CD4-positive, alpha-beta memory T cell (primary cell): ENCODE data around the gene DENND2A. TPM values are rescaled to one million over a fixed set of nuclear protein-coding genes. Genes with fewer than 3 reads are reported as not detected.

Experiments used
- CTCF ChIA-PET: fragments of 350-600 bp; sonication (Branson Sonifier 250); formaldehyde crosslinking; loops from one replicate; lab custom pipeline; 2021; ENCODE audit warnings: inconsistent platforms; ENCODE audit not compliant: partially characterized antibody; lab: Charles Lee
- POLR2A ChIA-PET: fragments of 350-600 bp; sonication (Branson Sonifier 250); formaldehyde crosslinking; loops from one replicate; lab custom pipeline; 2021; ENCODE audit not compliant: partially characterized antibody; lab: Charles Lee
- DNase-seq, 5 donors: peaks; one replicate each; pipeline versions ENCODE4 v3.0.0 to v3.0.0-alpha.2; 2020 to 2022; ENCODE audit warnings: mixed read lengths in 1 of 5
- H3K27ac ChIP-seq: one replicate; pipeline ENCODE4 v1.7.0; 2013; ENCODE audit warnings: low read depth, low read length
- H3K27me3 ChIP-seq: 2 replicates; pipeline ENCODE4 v1.7.0; 2013; ENCODE audit warnings: mild to moderate bottlenecking, low read length, moderate library complexity; ENCODE audit not compliant: insufficient read depth
- H3K36me3 ChIP-seq: 2 replicates; pipeline ENCODE4 v1.7.0; 2013; ENCODE audit warnings: mild to moderate bottlenecking, low read length, moderate library complexity; ENCODE audit not compliant: insufficient read depth
- H3K4me1 ChIP-seq: 2 replicates; pipeline ENCODE4 v1.7.0; 2013; ENCODE audit warnings: mild to moderate bottlenecking, low read length, moderate library complexity; ENCODE audit not compliant: insufficient read depth
- H3K4me3 ChIP-seq, 2 donors: one replicate each; pipeline ENCODE4 v1.7.0; 2013; ENCODE audit warnings: low read length in 2 of 2, mild to moderate bottlenecking in 1 of 2
- H3K9me3 ChIP-seq, 2 donors: one replicate each; pipeline ENCODE4 v1.7.0; 2013; ENCODE audit warnings: low read length in 2 of 2, control low read depth in 1 of 2; ENCODE audit not compliant: control insufficient read depth in 1 of 2
- H3K27ac Mint-ChIP-seq, 7 donors: one replicate each; pipeline ENCODE4 v1.8.0; 2020 to 2021; ENCODE audit warnings: mixed read lengths in 7 of 7, mild to moderate bottlenecking in 6 of 7, inconsistent platforms in 3 of 7, moderate library complexity in 3 of 7
- H3K27me3 Mint-ChIP-seq, 2 donors: one replicate each; pipeline ENCODE4 v1.8.0; 2020 to 2021; ENCODE audit warnings: mixed read lengths in 2 of 2
- H3K36me3 Mint-ChIP-seq, 2 donors: one replicate each; pipeline ENCODE4 v1.8.0; 2020 to 2021; ENCODE audit warnings: mixed read lengths in 2 of 2, inconsistent platforms in 1 of 2, mild to moderate bottlenecking in 1 of 2
- H3K4me1 Mint-ChIP-seq, 4 donors: one replicate each; pipeline ENCODE4 v1.8.0; 2020 to 2021; ENCODE audit warnings: mixed read lengths in 4 of 4, mild to moderate bottlenecking in 1 of 4
- H3K4me3 Mint-ChIP-seq, 8 donors: one replicate each; pipeline ENCODE4 v1.8.0; 2020 to 2021; ENCODE audit warnings: mixed read lengths in 8 of 8, mild to moderate bottlenecking in 7 of 8, moderate library complexity in 6 of 8, inconsistent platforms in 3 of 8
- H3K9me3 Mint-ChIP-seq, 8 donors: one replicate each; pipeline ENCODE4 v1.8.0; 2020 to 2021; ENCODE audit warnings: mixed read lengths in 8 of 8, mild to moderate bottlenecking in 5 of 8, inconsistent platforms in 3 of 8, moderate library complexity in 1 of 8
- intact Hi-C: fragments of 100-400 bp; cut with micrococcal nuclease; formaldehyde crosslinking; loops from one replicate; pipeline ENCODE4 v1.15.1; 2023
- polyA plus RNA-seq, 2 donors: library from polyadenylated mRNA; unstranded; fragments of 300-500 nt; fragmentation: Illumina TruSeq; gene quantifications; one replicate each; pipeline ENCODE4 v1.2.3, GENCODE V29; 2021
- total RNA-seq, 2 experiments: library from RNA; stranded (reverse); gene quantifications; one replicate each; pipeline ENCODE4 v1.2.3, GENCODE V29; 2021

DENND2A gene
- total and polyA plus RNA-seq, 4 experiments from 2014 or later = not detected

DNA sequence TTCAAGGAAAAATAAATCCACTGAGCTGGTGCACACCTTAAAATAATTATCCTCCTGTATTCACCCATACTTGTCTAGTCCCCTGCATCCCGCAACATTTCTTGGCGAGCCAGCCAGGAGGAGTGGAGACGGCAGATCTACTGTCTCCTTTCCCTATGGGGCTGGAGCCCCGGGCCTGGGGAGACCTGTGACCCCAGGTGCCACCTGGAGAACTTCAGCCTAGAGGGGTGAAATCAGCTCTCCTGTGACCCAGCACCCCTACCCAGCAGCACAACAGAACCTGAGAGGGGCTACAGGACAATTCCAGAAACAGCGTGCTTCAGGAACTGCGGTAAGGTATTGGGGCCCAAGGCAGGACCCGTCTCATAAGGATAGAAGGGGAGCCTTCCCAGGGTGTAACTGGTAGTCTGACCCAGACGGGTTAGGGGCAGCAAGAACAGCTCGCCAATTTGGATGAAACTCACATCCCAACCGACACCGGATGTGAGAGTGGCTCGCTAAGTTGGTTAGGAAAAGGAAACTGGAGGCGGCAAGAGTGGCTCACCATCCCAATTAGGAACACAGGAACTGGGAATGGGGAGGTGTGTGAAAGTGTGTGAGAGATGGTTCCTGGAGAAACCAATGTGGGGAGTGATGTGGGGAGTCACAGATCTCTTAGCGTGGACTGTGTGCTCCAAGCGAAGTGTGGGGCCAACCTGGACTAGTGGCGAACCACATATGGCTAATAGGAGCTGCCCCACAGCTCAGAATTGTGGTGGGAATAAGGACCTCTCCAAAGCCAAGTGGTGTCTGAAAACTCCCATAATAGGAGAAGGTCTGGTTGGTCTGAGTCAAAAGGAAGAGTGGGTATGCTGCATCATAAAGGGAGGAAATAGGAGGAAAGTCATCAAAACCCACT, 15.1 kb upstream of the DENND2A start:
- H3K27me3 Mint-ChIP-seq = peaks cover 0 to 12% of the 10 kb centered on the region in 2 donors
- peak overlapping the region; percentile 70 to 94 (median 91) for H3K27ac Mint-ChIP-seq
- H3K36me3 Mint-ChIP-seq = no peaks in the 10 kb centered on the region
- ChIA-PET POLR2A (interaction anchor here (0.7 to 2.7 kb wide), 2 partner anchors 13 to 17 kb away, joined by 4 to 11 read pairs; partner anchors contain the start of gene ADCK2), CTCF (interaction anchor here (1.2 to 2.5 kb wide), 3 partner anchors 13 to 179 kb away, joined by 3 to 15 read pairs (median 3); no protein-coding TSS in a partner anchor)
- no peaks in the 10 kb centered on the region for H3K9me3 ChIP-seq
- H3K9me3 Mint-ChIP-seq = no peaks in the 10 kb centered on the region
- intact Hi-C loops = no loop called here
- H3K4me3 Mint-ChIP-seq = peak overlapping the region in 7 of 8 donors; percentile 86 to 94 (median 91)
- no peaks in the 10 kb centered on the region for H3K27me3 ChIP-seq
- H3K4me1 Mint-ChIP-seq = peaks cover 18 to 24% (median 20%) of the 10 kb centered on the region in 4 donors
- H3K4me3 ChIP-seq = no peak overlapping the region
- no peak overlapping the region for H3K27ac ChIP-seq
- H3K36me3 ChIP-seq = no peaks in the 10 kb centered on the region
- no peak for DNase-seq
- peaks cover 17% of the 10 kb centered on the region for H3K4me1 ChIP-seq

DNA sequence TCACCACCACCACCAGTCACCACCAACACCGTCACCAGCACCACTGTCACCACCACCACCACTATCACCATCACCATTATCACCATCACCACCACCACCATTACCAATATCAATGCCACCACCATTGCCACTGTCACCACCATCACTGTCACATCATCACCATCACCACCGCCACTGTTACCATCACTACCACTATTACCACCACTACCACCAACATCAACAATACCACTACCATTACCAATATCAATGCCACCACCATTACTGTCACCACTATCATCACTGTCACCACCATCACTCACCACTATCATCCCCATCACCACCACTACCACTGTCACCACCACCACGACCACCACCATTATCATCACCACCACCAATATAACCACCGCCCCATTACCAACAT, 14.0 kb upstream of the DENND2A start:
- Mint-ChIP-seq H3K36me3 (no peaks in the 10 kb centered on the region), H3K4me1 (peaks cover 18 to 24% (median 20%) of the 10 kb centered on the region in 4 donors), H3K4me3 (no peak overlapping the region), H3K9me3 (no peaks in the 10 kb centered on the region), H3K27ac (peak overlapping the region in 1 of 7 donors; percentile 52), H3K27me3 (peaks cover 3 to 12% of the 10 kb centered on the region in 2 donors)
- intact Hi-C loops = no loop called here
- Histone ChIP-seq H3K4me1 (peaks cover 17% of the 10 kb centered on the region), H3K36me3 (no peaks in the 10 kb centered on the region), H3K27ac (no peak overlapping the region), H3K27me3 (no peaks in the 10 kb centered on the region), H3K4me3 (no peak overlapping the region), H3K9me3 (no peaks in the 10 kb centered on the region)
- DNase-seq = no peak
- ChIA-PET POLR2A (no interaction called here), CTCF (interaction anchor here (1.3 to 2.8 kb wide), 2 partner anchors 58 to 177 kb away, joined by 3 to 30 read pairs; partner anchors contain the start of gene MKRN1)

DNA sequence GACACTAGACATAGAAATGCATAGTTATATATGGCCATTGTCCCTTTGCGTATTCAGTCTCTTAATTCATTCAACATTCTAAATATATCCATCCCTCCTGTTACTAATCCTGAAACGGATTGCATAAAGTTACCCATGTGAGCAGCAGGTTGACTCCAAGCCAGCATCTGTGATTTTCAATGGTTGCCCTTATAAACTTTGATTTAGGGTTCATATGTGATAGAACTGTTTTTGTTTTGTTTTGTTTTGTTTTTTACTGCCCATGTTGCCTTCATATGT, 13.4 kb upstream of the DENND2A start:
- no peak overlapping the region for H3K27ac Mint-ChIP-seq
- H3K36me3 Mint-ChIP-seq = no peaks in the 10 kb centered on the region
- no peaks in the 10 kb centered on the region for H3K27me3 ChIP-seq
- intact Hi-C loops = no loop called here
- no peak overlapping the region for H3K27ac ChIP-seq
- H3K4me3 ChIP-seq = no peak overlapping the region
- H3K4me3 Mint-ChIP-seq = no peak overlapping the region
- no peak for DNase-seq
- H3K36me3 ChIP-seq = no peaks in the 10 kb centered on the region
- H3K4me1 Mint-ChIP-seq = peaks cover 18 to 24% (median 20%) of the 10 kb centered on the region in 4 donors
- H3K4me1 ChIP-seq = peaks cover 17% of the 10 kb centered on the region
- no peaks in the 10 kb centered on the region for H3K9me3 Mint-ChIP-seq
- CTCF ChIA-PET = interaction anchor here (0.6 to 2.8 kb wide), 9 partner anchors 12 to 360 kb away, joined by 3 to 30 read pairs (median 4); partner anchors contain the start of genes MKRN1 and NDUFB2
- peaks cover 3 to 12% of the 10 kb centered on the region in 2 donors for H3K27me3 Mint-ChIP-seq
- no peaks in the 10 kb centered on the region for H3K9me3 ChIP-seq
- POLR2A ChIA-PET = interaction anchor here (1.0 kb wide), 1 partner anchor 20 kb away, joined by 3 read pairs; no protein-coding TSS in a partner anchor

DNA sequence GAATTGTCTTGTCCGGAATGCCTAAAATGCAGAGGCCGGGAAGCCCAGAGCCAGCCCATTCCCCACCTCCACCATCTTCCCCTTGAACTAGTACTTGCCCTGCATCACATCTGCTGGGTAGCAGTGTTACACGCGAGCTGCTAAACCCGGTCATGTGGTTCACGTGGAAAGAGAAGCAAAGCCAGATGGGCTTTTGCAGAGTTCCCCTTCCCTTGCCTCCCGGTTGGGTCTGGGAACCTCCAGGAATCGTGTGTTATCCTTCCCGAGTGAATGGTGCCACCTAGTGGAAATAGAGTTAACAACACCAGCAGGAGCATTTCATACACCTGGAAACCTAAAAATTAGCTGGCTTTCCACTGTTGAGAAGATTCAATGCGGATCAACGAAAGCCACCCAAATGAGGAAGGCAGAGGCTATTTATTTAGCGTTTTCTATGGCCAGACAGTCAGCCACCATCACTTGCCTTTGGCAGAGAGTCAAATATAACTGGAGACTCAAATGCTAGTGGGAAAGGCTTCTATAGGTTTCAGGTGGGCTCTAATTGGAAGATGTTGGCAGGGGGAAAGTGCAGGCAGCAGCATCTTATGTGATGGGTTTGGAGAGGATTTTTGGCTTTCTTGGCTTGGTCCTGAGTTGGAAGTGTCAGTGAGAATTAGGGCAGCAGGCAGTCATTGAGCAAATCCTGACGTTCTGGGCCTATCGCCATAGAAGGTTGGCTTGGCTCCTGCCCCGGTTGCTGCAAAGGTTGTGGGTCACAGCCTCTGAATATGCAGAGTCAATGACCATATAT, 12.9 kb upstream of the DENND2A start:
- Histone ChIP-seq H3K9me3 (no peaks in the 10 kb centered on the region), H3K4me3 (no peak overlapping the region), H3K4me1 (peaks cover 17% of the 10 kb centered on the region), H3K36me3 (no peaks in the 10 kb centered on the region), H3K27ac (no peak overlapping the region), H3K27me3 (no peaks in the 10 kb centered on the region)
- Mint-ChIP-seq H3K36me3 (no peaks in the 10 kb centered on the region), H3K27ac (no peak overlapping the region), H3K9me3 (no peaks in the 10 kb centered on the region), H3K4me1 (peaks cover 18 to 24% (median 20%) of the 10 kb centered on the region in 4 donors), H3K4me3 (peak overlapping the region in 2 of 8 donors; percentile 24 to 39), H3K27me3 (peaks cover 3 to 12% of the 10 kb centered on the region in 2 donors)
- intact Hi-C loops = loop anchor here (1.0 kb wide), 2 partner anchors 135 to 178 kb away; no protein-coding TSS in a partner anchor
- ChIA-PET CTCF (interaction anchor here (0.6 to 2.8 kb wide), 13 partner anchors 10 to 360 kb away, joined by 3 to 30 read pairs (median 4); partner anchors contain the start of genes MKRN1 and NDUFB2), POLR2A (interaction anchor here (1.0 kb wide), 1 partner anchor 20 kb away, joined by 3 read pairs; no protein-coding TSS in a partner anchor)
- DNase-seq = peak in 4 of 5 donors; percentile 40 to 57 (median 45)

DNA sequence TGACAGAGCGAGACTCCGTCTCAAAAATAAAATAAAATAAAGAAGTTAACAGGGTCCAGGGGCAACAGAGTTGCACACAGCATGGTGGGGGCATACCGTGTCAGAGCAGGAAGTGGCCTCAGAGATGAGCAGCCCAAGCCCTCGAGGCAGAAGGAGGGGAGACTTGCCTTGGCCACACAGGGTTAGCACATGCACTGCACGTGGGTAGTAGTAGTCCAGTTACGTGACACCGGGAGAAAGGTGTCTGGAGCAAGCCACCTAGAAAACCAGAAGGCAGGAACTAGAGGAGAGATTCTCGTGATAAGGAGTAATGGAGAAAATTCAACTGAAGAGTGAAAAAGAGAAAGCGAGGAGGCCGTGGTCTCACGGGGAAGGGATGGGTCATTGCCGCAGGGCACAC, 9.8 kb upstream of the DENND2A start:
- Histone ChIP-seq H3K36me3 (no peaks in the 10 kb centered on the region), H3K4me3 (no peak overlapping the region), H3K9me3 (no peaks in the 10 kb centered on the region), H3K4me1 (peaks cover 3% of the 10 kb centered on the region), H3K27me3 (no peaks in the 10 kb centered on the region), H3K27ac (no peak overlapping the region)
- Mint-ChIP-seq H3K9me3 (no peaks in the 10 kb centered on the region), H3K36me3 (no peaks in the 10 kb centered on the region), H3K27ac (peak overlapping the region in 2 of 7 donors; percentile 31 to 68), H3K27me3 (peaks cover 3 to 6% of the 10 kb centered on the region in 2 donors), H3K4me3 (no peak overlapping the region), H3K4me1 (peaks cover 9 to 14% (median 11%) of the 10 kb centered on the region in 4 donors)
- intact Hi-C loops = no loop called here
- ChIA-PET CTCF (interaction anchor here (1.2 kb wide), 1 partner anchor 17 kb away, joined by 3 read pairs; no protein-coding TSS in a partner anchor), POLR2A (no interaction called here)
- DNase-seq = no peak

DNA sequence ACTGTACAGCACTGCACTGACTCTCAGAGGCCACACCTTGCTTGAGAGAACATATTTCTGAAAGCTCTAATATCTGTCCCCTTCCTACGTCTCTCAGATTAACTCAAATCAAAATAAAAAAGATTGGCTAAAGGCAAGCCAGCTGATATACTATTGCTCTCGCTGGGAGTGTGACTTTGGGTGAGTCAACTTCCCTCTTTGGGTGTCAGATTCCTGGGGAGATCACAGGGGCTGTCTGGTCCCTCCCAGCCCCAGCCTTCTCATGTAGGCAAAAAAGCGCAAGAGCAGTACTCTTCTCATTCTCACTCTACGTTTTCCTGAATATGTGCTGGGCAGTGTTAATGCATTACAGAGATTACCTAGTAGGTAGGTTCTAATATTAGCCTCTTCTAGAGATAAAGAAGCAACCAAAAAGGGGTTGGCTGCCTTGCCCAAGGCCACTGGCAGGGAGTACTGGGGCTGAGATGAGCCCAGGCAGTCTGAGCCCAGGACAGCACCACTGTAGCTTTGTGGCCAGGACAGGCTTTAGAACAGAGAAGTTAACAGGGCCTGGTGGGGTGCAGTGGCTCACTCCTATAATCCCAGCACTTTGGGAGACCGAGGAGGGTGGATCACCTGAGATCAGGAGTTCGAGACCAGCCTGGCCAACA, 9.1 kb upstream of the DENND2A start:
- no peak for DNase-seq
- Mint-ChIP-seq H3K27me3 (peaks cover 3 to 6% of the 10 kb centered on the region in 2 donors), H3K36me3 (no peaks in the 10 kb centered on the region), H3K4me1 (peaks cover 8 to 13% (median 11%) of the 10 kb centered on the region in 4 donors), H3K4me3 (no peak overlapping the region), H3K27ac (no peak overlapping the region), H3K9me3 (no peaks in the 10 kb centered on the region)
- no peak overlapping the region for H3K27ac ChIP-seq
- ChIA-PET CTCF (interaction anchor here (1.2 kb wide), 3 partner anchors 18 to 130 kb away, joined by 3 to 4 read pairs (median 3); no protein-coding TSS in a partner anchor), POLR2A (no interaction called here)
- intact Hi-C loops = no loop called here
- no peak overlapping the region for H3K4me3 ChIP-seq
- no peaks in the 10 kb centered on the region for H3K9me3 ChIP-seq
- H3K36me3 ChIP-seq = no peaks in the 10 kb centered on the region
- peaks cover 3% of the 10 kb centered on the region for H3K4me1 ChIP-seq
- no peaks in the 10 kb centered on the region for H3K27me3 ChIP-seq
